ENCODE data around the gene RCCD1.

- TF ChIP-seq EZH2phosphoT487 (IDR thresholded peaks at IDR 0.05; ENCODE audit: insufficient read depth, low read depth) (no peak), EZH2 (IDR thresholded peaks at IDR 0.05; ENCODE audit: insufficient read depth, poor library complexity, severe bottlenecking) (no peak)
These were observed 42.5 kb upstream of the RCCD1 start for GRCh38 chr15:90911906-90912769.
